HG03354 (cell line): Measurements from ENCODE around the gene IRX3.

Source experiments
- ATAC-seq: cut with Tn5 transposase; IDR thresholded peaks from one replicate; pipeline ENCODE4 v1.9.1; 2021; ENCODE audit warnings: mild to moderate bottlenecking; ENCODE audit not compliant: unreplicated experiment, poor library complexity, severe bottlenecking

Gene IRX3

GRCh38 chr16:54286366-54287130 is at the start of gene IRX3:
Gene IRX3 (minus strand): TSS chr16:54286787. CDS start chr16:54286050, 737 bp downstream.
- ATAC-seq = no peak

- ATAC-seq = no peak
Observed at GRCh38 chr16:54335230-54335629, 48.6 kb upstream of the IRX3 start.

DNA sequence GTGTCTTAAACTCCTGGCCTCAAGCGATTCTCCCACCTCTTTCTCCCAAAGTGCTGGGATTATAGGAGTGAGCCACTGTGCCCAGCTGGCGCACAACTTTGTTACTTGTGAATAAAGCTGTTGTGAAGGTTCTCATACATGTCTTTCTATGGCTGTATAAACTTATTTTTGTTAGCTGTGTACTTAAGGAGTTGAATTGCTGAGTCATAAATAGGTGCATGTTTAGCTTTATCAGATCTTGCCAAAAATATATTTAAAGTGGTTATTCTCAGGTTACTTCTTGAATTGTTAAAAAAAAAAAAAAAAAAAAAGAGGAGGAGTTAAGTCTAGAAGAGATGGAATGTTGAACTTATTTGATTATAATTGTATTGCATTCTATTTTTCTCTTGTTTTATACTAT is 47.6 kb upstream of the IRX3 start:
- ATAC-seq = no peak

GRCh38 chr16:54331241-54332002 is 44.8 kb upstream of the IRX3 start:
- no peak for ATAC-seq

DNA sequence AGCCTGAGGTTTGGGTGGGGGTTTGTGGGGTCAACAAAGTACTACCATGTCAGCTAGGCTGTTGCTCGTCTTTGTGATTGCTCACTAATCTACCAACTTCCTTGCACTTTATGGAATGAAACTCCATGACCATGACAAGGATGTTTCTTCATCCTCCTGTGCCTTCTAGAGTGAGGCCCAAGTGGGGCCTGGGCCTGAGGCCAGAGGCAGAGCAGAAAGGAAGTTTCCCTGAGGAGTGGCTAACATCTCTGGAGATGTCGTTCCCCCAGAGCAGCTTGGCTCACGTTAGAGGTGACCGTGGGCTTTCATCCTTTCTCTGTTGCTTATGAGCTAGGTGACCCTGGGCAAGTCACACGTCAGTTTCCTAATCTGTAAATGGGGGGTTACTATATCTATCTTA is 41.0 kb upstream of the IRX3 start:
- no peak for ATAC-seq

DNA sequence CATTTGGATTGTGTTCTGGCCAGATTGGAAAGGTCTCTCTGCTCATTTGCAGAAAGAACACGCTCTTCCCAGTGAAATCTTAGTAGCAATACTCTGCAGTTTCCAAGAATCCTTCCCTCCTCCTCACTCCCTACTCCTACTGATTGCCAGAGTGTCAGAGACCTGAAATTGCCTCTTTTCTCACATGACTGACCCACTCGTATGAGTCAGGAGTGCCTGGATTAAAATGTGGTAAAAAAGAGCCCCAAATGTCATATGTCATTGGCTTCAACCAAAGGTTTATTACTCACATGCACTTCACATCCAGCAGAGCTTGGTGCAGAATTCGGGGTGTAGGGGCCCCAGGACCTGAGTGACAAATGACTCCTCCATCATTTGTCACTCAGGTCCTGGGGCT is 39.7 kb upstream of the IRX3 start:
- no peak for ATAC-seq

- ATAC-seq = no peak
Observed at GRCh38 chr16:54325616-54326265, 39.2 kb upstream of the IRX3 start.

- ATAC-seq = no peak
Observed at GRCh38 chr16:54324716-54325115, 38.1 kb upstream of the IRX3 start.

GRCh38 chr16:54320697-54321340 is 34.2 kb upstream of the IRX3 start:
- ATAC-seq = no peak

GRCh38 chr16:54318941-54319340 is 32.4 kb upstream of the IRX3 start:
- ATAC-seq = no peak

DNA sequence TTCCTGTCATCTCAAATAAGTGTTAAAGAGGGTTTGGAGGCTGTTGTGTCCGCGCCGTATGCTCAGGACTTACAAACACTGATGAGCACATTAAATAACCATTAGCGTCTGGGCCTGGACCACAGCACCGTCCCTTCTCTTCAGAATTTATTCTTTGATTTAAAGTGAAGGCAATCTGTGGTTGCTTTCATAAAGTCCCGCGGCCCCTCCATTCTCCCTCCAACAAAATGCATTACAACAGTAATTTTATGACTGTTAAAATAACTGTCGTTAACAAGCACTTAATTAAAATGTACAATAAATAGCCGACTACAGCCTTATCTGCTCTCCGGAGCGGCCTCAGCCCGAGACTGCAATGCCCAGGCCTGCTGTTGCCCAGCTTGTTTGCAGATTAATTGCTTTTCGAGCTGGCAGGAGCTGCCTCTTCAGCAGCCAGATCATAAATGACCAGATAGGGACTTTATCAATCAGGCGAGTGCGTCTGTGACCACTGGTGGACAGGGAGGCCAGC is 30.6 kb upstream of the IRX3 start:
- no peak for ATAC-seq

- ATAC-seq = no peak
Observed at GRCh38 chr16:54316095-54316889, 29.7 kb upstream of the IRX3 start.

DNA sequence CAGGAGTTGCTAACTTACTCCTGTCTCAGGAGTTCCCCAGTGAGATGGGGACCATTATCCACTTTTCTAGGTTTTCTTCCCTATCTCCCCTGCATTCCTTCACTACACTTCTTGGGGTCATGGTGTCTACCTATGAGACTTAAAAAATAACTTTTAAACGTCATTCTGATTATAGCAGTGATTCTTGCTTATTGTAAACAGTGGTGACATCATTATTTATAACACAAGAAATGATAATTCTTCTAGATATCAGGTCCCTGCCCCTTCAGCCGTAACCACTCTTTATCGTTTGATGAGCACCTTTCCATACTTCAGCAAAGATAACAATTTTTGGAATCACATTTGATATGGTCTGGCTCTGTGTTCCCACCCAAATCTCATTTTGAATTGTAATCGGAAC is 27.2 kb upstream of the IRX3 start:
- ATAC-seq = no peak

DNA sequence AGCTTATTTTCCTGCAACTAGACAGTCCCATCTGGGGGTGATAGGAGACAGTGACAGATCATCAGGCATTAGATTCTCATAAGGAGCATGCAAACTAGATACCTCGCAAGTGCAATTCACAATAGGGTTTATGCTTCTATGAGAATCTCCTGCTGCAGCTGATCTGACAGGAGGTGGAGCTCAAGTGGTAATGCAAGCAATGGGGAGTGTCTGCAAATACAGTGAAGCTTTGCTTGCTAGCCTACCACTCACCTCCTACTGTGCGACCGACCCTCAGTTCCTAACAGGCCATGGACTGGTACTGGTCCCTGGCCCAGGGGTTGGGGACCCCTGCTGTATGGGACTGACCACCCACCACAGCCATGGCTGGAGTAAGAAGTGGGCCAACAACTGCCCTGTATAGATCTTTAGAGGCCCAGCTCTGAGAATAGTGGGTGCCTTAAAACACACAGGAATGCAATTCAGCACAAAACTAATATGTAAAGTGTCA is 26.0 kb upstream of the IRX3 start:
- ATAC-seq = no peak

GRCh38 chr16:54309341-54309740 is 22.8 kb upstream of the IRX3 start:
- no peak for ATAC-seq

DNA sequence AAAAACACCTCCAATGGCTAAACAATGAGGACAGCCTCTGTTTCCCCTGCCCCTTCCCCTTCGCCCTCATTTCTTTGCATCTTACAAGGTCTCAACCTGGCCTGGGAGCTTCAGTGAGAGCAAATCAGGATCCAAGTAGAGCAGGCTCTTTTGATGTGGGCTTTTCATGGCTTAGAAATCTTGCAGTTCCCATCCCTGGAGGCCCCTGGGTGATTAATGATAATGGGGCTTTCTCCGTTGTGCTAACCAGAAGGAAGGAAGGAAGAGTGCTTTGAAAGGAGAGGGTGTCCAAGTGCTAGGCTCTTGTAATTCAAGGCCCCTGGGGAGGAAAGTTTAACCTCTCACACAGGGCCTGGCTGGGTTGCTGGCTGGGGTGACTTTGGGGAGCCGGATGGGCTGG is 18.5 kb upstream of the IRX3 start:
- ATAC-seq = no peak

GRCh38 chr16:54303613-54304012 is 17.0 kb upstream of the IRX3 start:
- no peak for ATAC-seq

- ATAC-seq = no peak
Observed at GRCh38 chr16:54297154-54297553, 10.6 kb upstream of the IRX3 start.

DNA sequence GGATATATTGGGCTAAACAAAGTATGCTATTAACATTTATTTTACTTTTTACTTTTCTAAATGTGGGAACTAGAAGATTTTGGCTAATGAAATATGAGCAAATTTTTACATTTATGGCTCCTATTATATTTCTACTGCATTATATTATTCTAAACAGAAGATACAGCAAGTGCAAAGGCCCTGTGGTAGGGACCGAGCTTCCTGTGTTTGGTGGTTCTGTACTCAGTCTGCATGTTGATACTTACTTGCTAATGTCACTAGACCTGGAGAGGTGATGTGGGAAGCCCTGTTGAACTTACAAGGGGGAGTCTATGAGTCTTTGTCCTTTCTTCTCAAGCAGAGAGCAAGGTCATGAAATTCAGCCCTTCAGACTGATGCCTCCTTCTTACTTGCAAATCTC is 10.0 kb upstream of the IRX3 start:
- no peak for ATAC-seq
